ENCODE data around the gene MGAT5B.
A peak's percentile ranks its signal among the peaks of the same experiment; 100 is the strongest.
"Not testable (repeated sequence)": the region's sequence is repeated elsewhere in the genome, so short reads cannot be mapped to it uniquely, and the experiment has no call there.

MGAT5B gene

DNA sequence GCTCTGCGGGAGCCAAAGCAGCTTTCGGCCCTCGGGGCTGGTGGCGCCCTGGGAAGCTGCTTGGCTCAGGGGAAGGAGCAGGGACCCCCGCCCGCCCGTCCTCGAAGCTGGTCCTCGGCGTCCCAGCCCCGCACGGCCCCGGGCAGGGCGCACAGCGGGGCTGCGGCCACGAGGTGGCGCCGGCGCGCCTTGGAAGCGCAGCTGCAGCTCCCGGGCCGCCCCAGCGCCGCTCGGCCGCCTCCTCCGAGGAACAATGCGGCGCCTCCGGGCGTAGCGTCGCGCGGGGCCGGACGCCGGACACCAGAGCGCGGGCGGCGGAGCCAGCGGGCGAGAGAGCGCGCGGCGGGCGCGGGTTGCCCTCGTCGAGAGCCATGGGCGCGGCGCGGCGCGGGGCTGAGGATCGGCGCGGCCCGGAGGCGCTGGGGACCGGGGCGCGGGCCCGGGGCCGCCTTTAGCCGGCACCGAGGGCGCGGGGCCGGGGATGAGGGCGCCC is at the start of gene MGAT5B:
MGAT5B (plus strand) TSS at position 229 of the 493 bp plus-strand sequence. CDS start 626 bp downstream, outside the sequence.
- peak; percentile 77 to 81 for DNase-seq

DNA sequence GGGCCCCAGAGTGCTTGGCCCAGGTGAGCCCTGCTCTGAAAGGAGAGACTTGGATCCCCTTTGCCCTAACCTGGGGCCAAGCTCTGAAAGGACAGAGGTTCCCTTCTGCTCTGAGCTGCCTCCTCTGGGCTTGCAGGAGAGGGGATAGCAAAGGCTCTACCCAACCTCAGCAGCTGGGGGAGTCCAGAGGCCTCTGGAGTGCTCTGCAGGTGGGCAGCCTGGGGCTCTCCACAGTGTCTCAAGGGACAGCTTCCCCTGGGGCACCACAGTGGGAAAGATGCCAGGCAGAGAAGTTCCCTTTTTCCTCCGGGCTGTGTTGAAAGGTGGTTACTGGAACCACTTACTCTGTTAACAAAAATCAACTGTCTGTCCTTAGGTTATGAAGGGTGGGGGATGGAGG is 48.2 kb upstream of the MGAT5B start:
- DNase-seq, result no peak

GRCh38 chr17:76820561-76820960 is 47.6 kb upstream of the MGAT5B start:
- DNase-seq, result no peak

DNA sequence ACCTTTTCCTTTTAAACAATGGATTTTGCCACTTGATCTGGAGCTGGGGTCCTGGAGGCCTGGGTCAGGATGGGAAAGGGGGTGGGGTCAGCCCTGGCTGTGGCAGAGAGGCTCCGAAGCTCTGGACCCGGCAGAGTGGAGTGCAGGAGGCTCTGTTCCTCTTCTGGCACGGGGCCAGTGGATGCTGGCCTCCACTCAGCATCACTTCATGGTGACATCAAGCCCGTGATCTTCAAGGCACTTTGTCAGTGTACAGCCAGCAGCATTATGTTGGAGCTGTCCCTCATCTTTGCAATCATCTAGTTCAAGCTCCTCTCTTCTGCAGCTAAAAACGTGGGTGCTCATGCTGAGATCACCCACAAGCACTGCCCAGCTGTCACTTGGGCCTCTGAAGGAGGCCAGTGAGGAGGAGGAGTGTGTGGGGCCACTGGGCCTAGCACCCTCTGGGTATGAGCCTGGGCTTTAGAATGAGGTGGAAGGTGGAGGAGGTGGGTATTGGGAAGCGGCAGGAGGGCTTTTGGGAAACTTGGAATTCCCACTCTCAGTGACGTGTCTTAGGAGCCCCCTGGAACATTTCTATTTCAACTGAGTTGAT is 45.9 kb upstream of the MGAT5B start:
- DNase-seq, result no peak

DNA sequence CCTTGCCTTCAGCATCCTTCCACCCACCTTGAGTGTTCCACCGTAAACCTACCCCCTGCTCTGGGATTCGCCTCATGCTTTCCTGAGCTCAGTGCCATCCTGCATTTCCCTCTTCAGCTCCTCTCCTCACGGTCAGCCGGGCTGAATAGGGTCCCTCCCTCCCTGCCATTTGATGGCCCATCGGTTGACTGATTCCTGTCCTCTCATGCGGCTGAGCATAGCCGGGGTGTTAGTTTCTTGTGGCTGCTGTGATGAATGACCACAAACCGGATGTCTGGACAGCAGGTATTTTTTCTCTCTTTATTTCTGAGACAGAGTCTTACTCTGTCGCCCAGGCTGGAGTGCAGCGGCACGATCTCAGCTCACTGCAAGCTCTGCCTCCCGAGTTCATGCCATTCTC is 44.1 kb upstream of the MGAT5B start:
- DNase-seq, result no peak

GRCh38 chr17:76826330-76827068 is 41.7 kb upstream of the MGAT5B start:
- DNase-seq, result no peak

DNA sequence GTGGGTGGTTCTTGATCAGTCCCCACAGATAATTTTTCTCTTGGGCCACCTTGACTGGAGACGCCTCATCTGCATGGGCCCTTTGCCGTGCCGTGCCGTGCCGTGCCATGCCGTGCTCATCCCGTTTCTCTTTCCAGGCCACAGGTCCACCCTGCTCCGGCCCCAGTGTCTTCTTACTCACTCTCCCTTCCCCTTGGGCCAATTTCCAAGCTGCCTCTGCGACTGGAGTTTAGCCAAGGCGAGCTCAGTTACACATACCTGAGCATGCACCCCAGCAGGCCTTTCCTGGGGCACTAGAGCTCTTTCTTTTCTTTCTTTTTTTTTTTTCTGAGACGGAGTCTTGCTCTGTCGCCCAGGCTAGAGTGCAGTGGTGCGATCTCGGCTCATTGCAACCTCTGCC is 40.5 kb upstream of the MGAT5B start:
- DNase-seq, result no peak

GRCh38 chr17:76830987-76831715 is 37.1 kb upstream of the MGAT5B start:
- DNase-seq, result no peak

DNA sequence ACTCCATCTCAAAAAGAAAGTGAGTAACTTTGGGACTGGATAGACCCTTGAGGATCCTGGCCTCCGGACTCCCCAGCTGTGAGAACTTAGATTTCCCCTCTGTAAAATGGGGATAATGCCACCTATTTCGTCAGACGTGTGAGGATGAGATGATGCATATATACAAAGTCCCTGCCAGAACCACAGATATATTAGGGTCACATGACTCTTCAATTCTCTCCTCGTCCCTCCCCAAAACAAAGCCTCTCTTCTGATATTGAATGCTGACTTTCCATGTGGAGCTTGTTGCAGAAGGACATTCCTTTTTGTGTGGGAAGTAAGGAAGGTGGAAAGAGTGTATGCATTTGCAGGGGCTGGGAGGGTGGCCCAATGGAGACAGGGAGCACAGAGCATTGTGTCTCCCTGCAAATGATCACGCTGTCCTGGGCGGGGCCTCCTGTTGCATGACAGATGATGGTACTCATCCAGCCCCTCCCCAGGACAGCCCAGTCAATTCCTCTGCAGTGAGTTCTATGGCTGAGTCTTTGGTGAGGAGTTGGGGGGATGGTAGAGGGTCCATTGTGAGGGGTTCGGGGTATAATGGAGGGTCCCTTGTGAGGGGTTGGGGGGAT is 35.1 kb upstream of the MGAT5B start:
- no peak for DNase-seq

GRCh38 chr17:76833747-76834146 is 34.5 kb upstream of the MGAT5B start:
- DNase-seq, result no peak

DNA sequence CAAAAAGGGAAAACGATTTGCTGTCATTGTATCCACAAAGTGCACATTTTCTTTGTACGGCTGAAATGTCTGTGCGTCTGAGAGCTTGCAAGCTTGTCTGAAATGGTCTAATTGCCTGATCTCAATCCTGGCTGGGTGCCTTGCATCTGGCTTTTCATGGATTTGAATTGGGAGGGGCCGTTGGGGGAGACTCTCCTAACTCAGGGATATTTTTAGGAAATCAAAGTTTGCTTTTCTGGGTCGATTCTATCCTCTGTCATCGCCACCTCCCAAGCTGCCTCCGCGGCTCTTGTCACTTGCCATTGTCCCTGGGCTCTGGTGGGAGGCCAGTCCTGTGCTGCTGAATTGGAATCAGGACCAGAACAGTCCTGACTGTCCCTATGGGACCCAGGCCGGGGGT is 33.3 kb upstream of the MGAT5B start:
- DNase-seq, result no peak

GRCh38 chr17:76840443-76840767 is 27.8 kb upstream of the MGAT5B start:
- DNase-seq, result no peak

GRCh38 chr17:76840884-76841775 is 27.1 kb upstream of the MGAT5B start:
- no peak for DNase-seq

DNA sequence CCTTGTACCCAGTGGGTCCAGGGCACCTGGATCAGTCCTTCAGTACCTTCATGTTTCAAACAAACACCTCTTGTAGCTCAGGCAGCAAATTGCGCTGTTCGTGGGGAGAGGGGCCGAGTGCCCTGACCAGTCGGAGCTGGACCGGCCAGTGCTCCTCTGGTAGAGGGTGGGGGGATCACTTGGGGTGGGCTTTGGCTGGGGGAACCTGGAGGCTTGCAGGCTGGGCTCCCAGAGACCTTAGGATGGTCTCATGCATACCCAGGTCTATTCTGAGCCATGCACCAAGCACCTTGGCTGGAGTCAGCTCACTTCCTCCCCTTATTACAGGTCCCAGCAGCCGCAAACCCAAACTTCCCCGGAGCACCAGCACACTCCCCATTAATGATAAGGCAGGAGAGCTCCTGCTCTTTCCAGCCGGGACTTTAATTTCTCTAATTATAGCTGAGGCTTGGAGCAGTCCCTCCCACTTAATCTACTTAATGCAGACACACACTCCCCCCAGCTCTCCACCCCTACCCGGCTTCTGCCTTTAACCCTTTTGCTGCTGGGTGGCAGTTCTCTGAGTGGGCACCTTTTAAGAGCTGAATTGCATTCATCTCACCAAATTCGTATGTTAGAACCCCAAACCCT is 26.3 kb upstream of the MGAT5B start:
- no peak for DNase-seq

DNA sequence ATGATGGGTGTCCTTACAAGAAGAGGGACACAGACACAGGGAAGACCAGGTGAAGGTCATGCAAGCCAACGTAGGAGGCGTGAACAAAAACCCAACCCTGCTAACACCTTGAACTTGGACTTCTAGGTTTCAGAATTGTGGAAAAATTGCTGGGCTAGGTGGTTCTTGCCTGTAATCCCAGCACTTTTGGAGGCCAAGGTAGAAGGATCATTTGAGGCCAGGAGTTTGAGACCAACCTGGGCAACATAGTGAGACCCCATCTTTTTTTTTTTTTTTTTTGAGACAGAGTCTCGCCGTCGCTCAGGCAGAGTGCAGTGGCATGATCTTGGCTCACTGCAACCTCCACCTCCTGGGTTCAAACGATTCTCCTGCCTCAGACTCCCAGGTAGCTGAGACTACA is 25.1 kb upstream of the MGAT5B start:
- not testable (repeated sequence) for DNase-seq

GRCh38 chr17:76843703-76844484 is 24.3 kb upstream of the MGAT5B start:
- DNase-seq, result no peak

DNA sequence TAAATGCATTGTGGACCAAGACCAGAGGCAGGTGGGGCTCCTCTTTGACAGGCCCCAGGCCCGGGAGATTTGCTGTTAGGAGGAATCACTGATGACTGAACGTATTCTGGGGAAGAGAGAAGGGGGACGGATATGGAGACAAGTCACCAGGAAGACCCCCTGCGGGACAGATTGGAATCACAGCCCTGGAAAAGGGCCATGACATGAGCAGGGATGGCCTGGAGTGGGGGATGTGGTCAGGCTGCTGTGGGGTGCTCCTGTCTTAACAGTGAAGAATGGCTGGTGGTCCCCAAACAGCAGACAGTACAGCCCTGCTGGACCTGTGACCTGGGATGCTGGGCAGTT is 23.7 kb upstream of the MGAT5B start:
- no peak for DNase-seq

GRCh38 chr17:76844846-76845245 is 23.4 kb upstream of the MGAT5B start:
- DNase-seq, result no peak

DNA sequence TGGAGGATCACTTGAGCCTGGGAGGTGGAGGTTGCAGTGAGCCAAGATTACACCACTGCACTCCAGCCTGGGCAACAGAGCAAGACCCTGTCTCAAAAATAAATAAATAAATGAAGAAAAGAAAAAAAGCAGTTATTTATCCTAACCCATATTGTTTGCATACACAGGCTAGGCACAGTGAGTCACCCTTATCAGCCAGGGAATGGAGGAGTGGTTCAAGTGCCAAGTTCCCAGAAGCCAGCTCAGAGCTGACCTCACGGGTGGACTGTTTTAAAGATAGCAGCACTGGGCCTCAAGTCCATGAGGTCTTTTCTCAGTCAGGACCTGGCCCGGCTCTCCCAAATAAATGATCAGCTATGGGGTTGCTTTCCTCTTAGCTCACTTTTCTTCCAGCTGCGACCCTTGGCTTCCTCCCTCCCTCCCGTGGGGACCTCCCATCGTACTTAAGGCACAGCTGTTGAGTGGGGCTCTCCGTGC is 22.6 kb upstream of the MGAT5B start:
- DNase-seq, result no peak

GRCh38 chr17:76847031-76847430 is 21.2 kb upstream of the MGAT5B start:
- DNase-seq, result no peak

DNA sequence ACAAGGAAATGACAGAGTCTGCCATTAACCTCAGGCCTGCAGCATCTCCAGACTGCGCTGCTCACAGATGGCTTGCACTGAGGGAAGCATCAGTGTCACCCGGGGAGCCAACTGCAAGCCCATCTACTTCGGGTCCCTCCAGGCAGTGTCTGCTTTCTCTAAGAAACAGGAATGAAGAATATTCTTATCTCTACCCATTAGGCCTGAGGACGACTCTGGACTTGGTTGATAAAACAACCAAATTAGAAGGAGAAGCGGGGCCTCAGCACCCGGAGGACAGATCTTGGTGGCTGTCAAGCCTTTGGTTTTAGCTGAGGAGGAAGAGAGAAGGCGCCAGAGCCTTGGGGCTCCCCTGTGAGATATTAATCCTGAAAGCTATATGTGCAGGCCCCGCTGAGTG is 19.5 kb upstream of the MGAT5B start:
- no peak for DNase-seq

Data from stimulated activated CD4-positive, alpha-beta T cell treated with anti-CD3 and anti-CD28 coated beads, Interleukin-2, amount 100 ng/mL, for 48 hours (primary cell).